ENCODE results near the gene USP17L15.
"Not testable (repeated sequence)": the region's sequence is repeated elsewhere in the genome, so short reads cannot be mapped to it uniquely, and the experiment has no call there.

The USP17L15 gene

DNA sequence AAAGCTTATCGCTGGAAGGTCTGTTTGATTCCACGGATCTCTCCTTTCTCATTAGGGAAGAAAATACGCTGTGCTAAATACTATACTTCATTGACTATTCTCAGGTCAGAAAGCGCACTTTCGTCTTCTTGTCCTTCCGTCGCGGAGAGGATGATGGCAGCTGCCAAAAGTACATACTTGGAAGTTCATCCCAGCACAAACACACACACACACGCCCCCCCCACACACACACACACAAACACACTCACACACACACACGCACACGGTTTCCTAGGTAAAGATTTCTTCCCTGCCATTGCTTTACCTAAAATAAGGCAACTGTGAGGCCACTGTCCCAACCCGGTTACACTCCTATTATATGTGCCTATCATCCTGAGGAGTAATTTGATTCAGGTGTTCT, 4.3 kb downstream of the USP17L15 start:
- not testable (repeated sequence) for H4K20me1 ChIP-seq (ENCODE audit: insufficient read depth, low read length); H3K4me3 ChIP-seq (ENCODE audit: low read depth, low read length, poor library complexity, severe bottlenecking); H3K9me3 ChIP-seq (ENCODE audit: low read length); H3K79me2 ChIP-seq (ENCODE audit: insufficient read depth, low read length); H3K27ac ChIP-seq (ENCODE audit: low read depth, low read length, poor library complexity, severe bottlenecking); H2AFZ ChIP-seq (ENCODE audit: low read length); H3K4me2 ChIP-seq (ENCODE audit: low read length); H3K27me3 ChIP-seq (ENCODE audit: insufficient read depth, low read length); H3K9ac ChIP-seq (ENCODE audit: low read length); H3K4me1 ChIP-seq (ENCODE audit: insufficient read depth, low read length, severe bottlenecking); H3K9me2 ChIP-seq (ENCODE audit: low read depth, low read length); H3K36me3 ChIP-seq (ENCODE audit: insufficient read depth, low read length); H3F3A ChIP-seq (ENCODE audit: insufficient read depth, low read length)

DNA sequence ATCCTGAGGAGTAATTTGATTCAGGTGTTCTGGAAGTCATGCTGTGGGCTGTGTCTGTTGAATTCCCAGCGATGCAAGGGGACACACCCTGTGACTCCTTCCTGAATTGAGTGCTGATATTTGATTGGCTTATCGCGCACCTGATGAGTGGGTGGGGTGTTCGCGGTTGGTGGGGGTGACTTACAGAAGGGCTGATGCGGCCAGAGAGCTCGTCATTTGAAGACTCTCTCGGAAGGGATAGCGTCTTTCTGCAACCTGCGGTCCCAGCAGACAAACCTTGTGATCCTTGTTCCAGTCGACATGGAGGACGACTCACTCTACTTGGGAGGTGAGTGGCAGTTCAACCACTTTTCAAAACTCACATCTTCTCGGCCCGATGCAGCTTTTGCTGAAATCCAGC, 9.4 kb downstream of the USP17L15 start, which contains the start of gene USP17L17:
Gene USP17L17 (plus strand): TSS at position 301 of the 400 bp plus-strand sequence. CDS start 0 bp downstream, at position 301.
- not testable (repeated sequence) for H3K27me3 ChIP-seq (ENCODE audit: insufficient read depth, low read length); H3K36me3 ChIP-seq (ENCODE audit: insufficient read depth, low read length); H3K4me3 ChIP-seq (ENCODE audit: low read depth, low read length, poor library complexity, severe bottlenecking); H3F3A ChIP-seq (ENCODE audit: insufficient read depth, low read length); H3K79me2 ChIP-seq (ENCODE audit: insufficient read depth, low read length); H3K9ac ChIP-seq (ENCODE audit: low read length); H3K4me1 ChIP-seq (ENCODE audit: insufficient read depth, low read length, severe bottlenecking); H3K27ac ChIP-seq (ENCODE audit: low read depth, low read length, poor library complexity, severe bottlenecking); H2AFZ ChIP-seq (ENCODE audit: low read length); H4K20me1 ChIP-seq (ENCODE audit: insufficient read depth, low read length); H3K9me2 ChIP-seq (ENCODE audit: low read depth, low read length); H3K9me3 ChIP-seq (ENCODE audit: low read length); H3K4me2 ChIP-seq (ENCODE audit: low read length)

DNA sequence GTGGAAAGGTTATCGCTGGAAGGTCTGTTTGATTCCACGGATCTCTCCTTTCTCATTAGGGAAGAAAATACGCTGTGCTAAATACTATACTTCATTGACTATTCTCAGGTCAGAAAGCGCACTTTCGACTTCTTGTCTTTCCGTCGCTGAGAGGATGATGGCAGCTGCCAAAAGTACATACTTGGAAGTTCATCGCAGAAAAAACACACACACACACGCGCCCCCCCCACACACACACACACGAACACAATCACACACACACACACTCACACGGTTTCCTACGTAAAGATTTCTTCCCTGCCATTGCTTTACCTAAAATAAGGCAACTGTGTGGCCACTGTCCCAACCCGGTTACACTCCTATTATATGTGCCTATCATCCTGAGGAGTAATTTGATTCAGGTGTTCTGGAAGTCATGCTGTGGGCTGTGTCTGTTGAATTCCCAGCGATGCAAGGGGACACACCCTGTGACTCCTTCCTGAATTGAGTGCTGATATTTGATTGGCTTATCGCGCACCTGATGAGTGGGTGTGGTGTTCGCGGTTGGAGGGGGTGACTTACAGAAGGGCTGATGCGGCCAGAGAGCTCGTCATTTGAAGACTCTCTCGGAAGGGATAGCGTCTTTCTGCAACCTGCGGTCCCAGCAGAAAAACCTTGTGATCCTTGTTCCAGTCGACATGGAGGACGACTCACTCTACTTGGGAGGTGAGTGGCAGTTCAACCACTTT, 13.9 kb downstream of the USP17L15 start, which contains the start of gene USP17L18:
Gene USP17L18 (plus strand): TSS at position 678 of the 728 bp plus-strand sequence. CDS start 0 bp downstream, at position 678.
- H3K79me2 ChIP-seq (ENCODE audit: insufficient read depth, low read length); H3K4me2 ChIP-seq (ENCODE audit: low read length); H2AFZ ChIP-seq (ENCODE audit: low read length); H3K36me3 ChIP-seq (ENCODE audit: insufficient read depth, low read length); H3K27me3 ChIP-seq (ENCODE audit: insufficient read depth, low read length); H3F3A ChIP-seq (ENCODE audit: insufficient read depth, low read length); H3K4me1 ChIP-seq (ENCODE audit: insufficient read depth, low read length, severe bottlenecking); H4K20me1 ChIP-seq (ENCODE audit: insufficient read depth, low read length); H3K9me2 ChIP-seq (ENCODE audit: low read depth, low read length); H3K9me3 ChIP-seq (ENCODE audit: low read length); H3K4me3 ChIP-seq (ENCODE audit: low read depth, low read length, poor library complexity, severe bottlenecking); H3K9ac ChIP-seq (ENCODE audit: low read length); H3K27ac ChIP-seq (ENCODE audit: low read depth, low read length, poor library complexity, severe bottlenecking): not testable (repeated sequence)

DNA sequence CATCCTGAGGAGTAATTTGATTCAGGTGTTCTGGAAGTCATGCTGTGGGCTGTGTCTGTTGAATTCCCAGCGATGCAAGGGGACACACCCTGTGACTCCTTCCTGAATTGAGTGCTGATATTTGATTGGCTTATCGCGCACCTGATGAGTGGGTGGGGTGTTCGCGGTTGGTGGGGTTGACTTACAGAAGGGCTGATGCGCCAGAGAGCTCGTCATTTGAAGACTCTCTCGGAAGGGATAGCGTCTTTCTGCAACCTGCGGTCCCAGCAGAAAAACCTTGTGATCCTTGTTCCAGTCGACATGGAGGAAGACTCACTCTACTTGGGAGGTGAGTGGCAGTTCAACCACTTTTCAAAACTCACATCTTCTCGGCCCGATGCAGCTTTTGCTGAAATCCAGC, 18.9 kb downstream of the USP17L15 start, which contains the start of gene USP17L19:
Gene USP17L19 (plus strand): TSS at position 301 of the 400 bp plus-strand sequence. CDS start 0 bp downstream, at position 301.
- not testable (repeated sequence) for H3K79me2 ChIP-seq (ENCODE audit: insufficient read depth, low read length); H3K4me3 ChIP-seq (ENCODE audit: low read depth, low read length, poor library complexity, severe bottlenecking); H3K9ac ChIP-seq (ENCODE audit: low read length); H3K36me3 ChIP-seq (ENCODE audit: insufficient read depth, low read length); H3K27ac ChIP-seq (ENCODE audit: low read depth, low read length, poor library complexity, severe bottlenecking); H3K4me1 ChIP-seq (ENCODE audit: insufficient read depth, low read length, severe bottlenecking); H3K4me2 ChIP-seq (ENCODE audit: low read length); H4K20me1 ChIP-seq (ENCODE audit: insufficient read depth, low read length); H3F3A ChIP-seq (ENCODE audit: insufficient read depth, low read length); H3K27me3 ChIP-seq (ENCODE audit: insufficient read depth, low read length); H3K9me3 ChIP-seq (ENCODE audit: low read length); H3K9me2 ChIP-seq (ENCODE audit: low read depth, low read length); H2AFZ ChIP-seq (ENCODE audit: low read length)

DNA sequence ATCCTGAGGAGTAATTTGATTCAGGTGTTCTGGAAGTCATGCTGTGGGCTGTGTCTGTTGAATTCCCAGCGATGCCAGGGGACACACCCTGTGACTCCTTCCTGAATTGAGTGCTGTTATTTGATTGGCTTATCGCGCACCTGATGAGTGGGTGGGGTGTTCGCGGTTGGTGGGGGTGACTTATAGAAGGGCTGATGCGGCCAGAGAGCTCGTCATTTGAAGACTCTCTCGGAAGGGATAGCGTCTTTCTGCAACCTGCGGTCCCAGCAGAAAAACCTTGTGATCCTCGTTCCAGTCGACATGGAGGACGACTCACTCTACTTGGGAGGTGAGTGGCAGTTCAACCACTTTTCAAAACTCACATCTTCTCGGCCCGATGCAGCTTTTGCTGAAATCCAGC, 23.6 kb downstream of the USP17L15 start, which contains the start of gene USP17L20:
Gene USP17L20 (plus strand): TSS at position 301 of the 400 bp plus-strand sequence. CDS start 0 bp downstream, at position 301.
- not testable (repeated sequence) for H3K4me1 ChIP-seq (ENCODE audit: insufficient read depth, low read length, severe bottlenecking)

DNA sequence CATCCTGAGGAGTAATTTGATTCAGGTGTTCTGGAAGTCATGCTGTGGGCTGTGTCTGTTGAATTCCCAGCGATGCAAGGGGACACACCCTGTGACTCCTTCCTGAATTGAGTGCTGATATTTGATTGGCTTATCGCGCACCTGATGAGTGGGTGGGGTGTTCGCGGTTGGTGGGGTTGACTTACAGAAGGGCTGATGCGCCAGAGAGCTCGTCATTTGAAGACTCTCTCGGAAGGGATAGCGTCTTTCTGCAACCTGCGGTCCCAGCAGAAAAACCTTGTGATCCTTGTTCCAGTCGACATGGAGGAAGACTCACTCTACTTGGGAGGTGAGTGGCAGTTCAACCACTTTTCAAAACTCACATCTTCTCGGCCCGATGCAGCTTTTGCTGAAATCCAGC, 28.4 kb downstream of the USP17L15 start, which contains the start of gene USP17L21:
Gene USP17L21 (plus strand): TSS at position 301 of the 400 bp plus-strand sequence. CDS start 0 bp downstream, at position 301.
- H3K9ac ChIP-seq (ENCODE audit: low read length); H3K4me2 ChIP-seq (ENCODE audit: low read length); H3K9me2 ChIP-seq (ENCODE audit: low read depth, low read length); H3K27me3 ChIP-seq (ENCODE audit: insufficient read depth, low read length); H3F3A ChIP-seq (ENCODE audit: insufficient read depth, low read length); H3K4me1 ChIP-seq (ENCODE audit: insufficient read depth, low read length, severe bottlenecking); H3K36me3 ChIP-seq (ENCODE audit: insufficient read depth, low read length); H4K20me1 ChIP-seq (ENCODE audit: insufficient read depth, low read length); H3K79me2 ChIP-seq (ENCODE audit: insufficient read depth, low read length); H3K9me3 ChIP-seq (ENCODE audit: low read length); H3K4me3 ChIP-seq (ENCODE audit: low read depth, low read length, poor library complexity, severe bottlenecking); H3K27ac ChIP-seq (ENCODE audit: low read depth, low read length, poor library complexity, severe bottlenecking); H2AFZ ChIP-seq (ENCODE audit: low read length): not testable (repeated sequence)

More for the DNA sequence above, 23.6 kb downstream of the USP17L15 start, which contains the start of gene USP17L20:
- H3K9ac ChIP-seq (ENCODE audit: low read length); H3K4me2 ChIP-seq (ENCODE audit: low read length); H4K20me1 ChIP-seq (ENCODE audit: insufficient read depth, low read length); H3F3A ChIP-seq (ENCODE audit: insufficient read depth, low read length); H3K36me3 ChIP-seq (ENCODE audit: insufficient read depth, low read length); H3K79me2 ChIP-seq (ENCODE audit: insufficient read depth, low read length); H2AFZ ChIP-seq (ENCODE audit: low read length); H3K9me3 ChIP-seq (ENCODE audit: low read length); H3K27me3 ChIP-seq (ENCODE audit: insufficient read depth, low read length); H3K9me2 ChIP-seq (ENCODE audit: low read depth, low read length); H3K27ac ChIP-seq (ENCODE audit: low read depth, low read length, poor library complexity, severe bottlenecking); H3K4me3 ChIP-seq (ENCODE audit: low read depth, low read length, poor library complexity, severe bottlenecking): not testable (repeated sequence)

DNA sequence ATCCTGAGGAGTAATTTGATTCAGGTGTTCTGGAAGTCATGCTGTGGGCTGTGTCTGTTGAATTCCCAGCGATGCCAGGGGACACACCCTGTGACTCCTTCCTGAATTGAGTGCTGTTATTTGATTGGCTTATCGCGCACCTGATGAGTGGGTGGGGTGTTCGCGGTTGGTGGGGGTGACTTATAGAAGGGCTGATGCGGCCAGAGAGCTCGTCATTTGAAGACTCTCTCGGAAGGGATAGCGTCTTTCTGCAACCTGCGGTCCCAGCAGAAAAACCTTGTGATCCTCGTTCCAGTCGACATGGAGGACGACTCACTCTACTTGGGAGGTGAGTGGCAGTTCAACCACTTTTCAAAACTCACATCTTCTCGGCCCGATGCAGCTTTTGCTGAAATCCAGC, 33.1 kb downstream of the USP17L15 start, which contains the start of gene USP17L22:
Gene USP17L22 (plus strand): TSS at position 301 of the 400 bp plus-strand sequence. CDS start 0 bp downstream, at position 301.
- not testable (repeated sequence) for H3F3A ChIP-seq (ENCODE audit: insufficient read depth, low read length); H3K4me2 ChIP-seq (ENCODE audit: low read length); H4K20me1 ChIP-seq (ENCODE audit: insufficient read depth, low read length); H3K27me3 ChIP-seq (ENCODE audit: insufficient read depth, low read length); H3K9ac ChIP-seq (ENCODE audit: low read length); H3K9me2 ChIP-seq (ENCODE audit: low read depth, low read length); H3K4me3 ChIP-seq (ENCODE audit: low read depth, low read length, poor library complexity, severe bottlenecking); H3K79me2 ChIP-seq (ENCODE audit: insufficient read depth, low read length); H3K36me3 ChIP-seq (ENCODE audit: insufficient read depth, low read length); H3K9me3 ChIP-seq (ENCODE audit: low read length); H2AFZ ChIP-seq (ENCODE audit: low read length); H3K27ac ChIP-seq (ENCODE audit: low read depth, low read length, poor library complexity, severe bottlenecking); H3K4me1 ChIP-seq (ENCODE audit: insufficient read depth, low read length, severe bottlenecking)

Measured in OCI-LY1 (cell line).